Neural cell (in vitro differentiated cells): Measurements from ENCODE around the gene PRUNE2. TPM values are rescaled to one million over a fixed set of nuclear protein-coding genes. Genes with fewer than 3 reads are reported as not detected.

Source experiments
- H2AFZ ChIP-seq: fragments of 200-600, 300-800 bp; sonication (generic), shearing (Covaris generic); 2 replicates; pipeline ENCODE4 v1.6.0; 2014; ENCODE audit warnings: low read depth, mild to moderate bottlenecking, antibody characterized with exemption, low read length, moderate library complexity
- H3F3A ChIP-seq: fragments of 200-600 bp; shearing (Covaris generic); 2 replicates; pipeline ENCODE4 v1.6.1; 2016; ENCODE audit warnings: mild to moderate bottlenecking, moderate library complexity, mixed read lengths, antibody characterized with exemption, low read length; ENCODE audit not compliant: insufficient read depth, poor library complexity, severe bottlenecking
- H3K27ac ChIP-seq: fragments of 200-600, 300-800 bp; sonication (generic), shearing (Covaris generic); 2 replicates; pipeline ENCODE4 v1.5.1; 2014; ENCODE audit warnings: mild to moderate bottlenecking, low read length, moderate library complexity
- H3K27me3 ChIP-seq: fragments of 300-800, 200-600 bp; sonication (generic), shearing (Covaris generic); 2 replicates; pipeline ENCODE4 v1.6.0; 2014; ENCODE audit warnings: mild to moderate bottlenecking, low read depth, low read length, moderate library complexity; ENCODE audit not compliant: insufficient read depth
- H3K36me3 ChIP-seq: fragments of 300-800, 200-600 bp; sonication (generic), shearing (Covaris generic); 2 replicates; pipeline ENCODE4 v1.5.1; 2014; ENCODE audit warnings: mild to moderate bottlenecking, antibody characterized with exemption, low read length, moderate library complexity; ENCODE audit not compliant: insufficient read depth
- H3K4me2 ChIP-seq: fragments of 300-800, 200-600 bp; sonication (generic), shearing (Covaris generic); 2 replicates; pipeline ENCODE4 v1.6.0; 2014; ENCODE audit warnings: mild to moderate bottlenecking, low read length
- H3K4me3 ChIP-seq: fragments of 300-800, 200-600 bp; sonication (generic), shearing (Covaris generic); 2 replicates; pipeline ENCODE4 v1.5.1; 2014; ENCODE audit warnings: mild to moderate bottlenecking, low read length, moderate library complexity
- H3K79me2 ChIP-seq: fragments of 200-600 bp; shearing (Covaris generic); replicated peaks from 2 replicates; pipeline ENCODE4 v1.6.0; 2014; ENCODE audit warnings: mild to moderate bottlenecking, low read length, moderate library complexity; ENCODE audit not compliant: insufficient read depth
- H3K9ac ChIP-seq: fragments of 300-800, 200-600 bp; sonication (generic), shearing (Covaris generic); 2 replicates; pipeline ENCODE4 v1.6.1; 2016; ENCODE audit warnings: mild to moderate bottlenecking, low read length, mixed read lengths
- H3K9me2 ChIP-seq: fragments of 200-600 bp; shearing (Covaris generic); 2 replicates; pipeline ENCODE4 v1.6.1; 2016; ENCODE audit warnings: mild to moderate bottlenecking, low read length, mixed read lengths; ENCODE audit not compliant: insufficient read depth
- H3K9me3 ChIP-seq: fragments of 200-600, 300-800 bp; sonication (generic), shearing (Covaris generic); 2 replicates; pipeline ENCODE4 v1.6.1; 2016; ENCODE audit warnings: mild to moderate bottlenecking, mixed run types, low read length, moderate library complexity, mixed read lengths
- H4K20me1 ChIP-seq: fragments of 200-600 bp; shearing (Covaris generic); 2 replicates; pipeline ENCODE4 v1.6.1; 2016; ENCODE audit warnings: mild to moderate bottlenecking, mixed run types; ENCODE audit not compliant: insufficient read depth
- EP300 ChIP-seq: fragments of 450-650 bp; conservative IDR thresholded peaks from 2 replicates; pipeline ENCODE4 v1.6.1; 2014; ENCODE audit warnings: antibody characterized with exemption, mild to moderate bottlenecking, moderate library complexity; ENCODE audit not compliant: poor library complexity, severe bottlenecking
- EZH2 ChIP-seq: fragments of 200-600, 300-800 bp; shearing (Covaris generic), sonication (generic); IDR thresholded peaks from 2 replicates; pipeline ENCODE4 v1.6.1; 2014; ENCODE audit warnings: antibody characterized with exemption, low read length, borderline replicate concordance, mild to moderate bottlenecking; ENCODE audit not compliant: insufficient read depth, poor library complexity, severe bottlenecking
- MXI1 ChIP-seq: fragments of 450-650 bp; conservative IDR thresholded peaks from 2 replicates; pipeline ENCODE4 v1.6.1; 2014; ENCODE audit warnings: antibody characterized with exemption, mild to moderate bottlenecking; ENCODE audit not compliant: poor library complexity, severe bottlenecking
- RAD21 ChIP-seq: fragments of 450-650 bp; conservative IDR thresholded peaks from 2 replicates; pipeline ENCODE4 v1.6.1; 2014; ENCODE audit warnings: antibody characterized with exemption, mild to moderate bottlenecking, moderate library complexity
- SMC3 ChIP-seq: fragments of 450-650 bp; conservative IDR thresholded peaks from 2 replicates; pipeline ENCODE4 v1.6.1; 2014; ENCODE audit warnings: antibody characterized with exemption, mild to moderate bottlenecking, moderate library complexity; ENCODE audit not compliant: poor library complexity
- polyA plus RNA-seq: library from polyadenylated mRNA; depleted of rRNA; stranded (reverse); fragments of >200 nt; gene quantifications from 2 replicates; pipeline ENCODE4 v1.2.3, GENCODE V29; 2014
- TF ChIP-seq, protein P1 (sequence below): IDR thresholded peaks from 2 replicates; pipeline ENCODE4 v1.6.1; 2012; ENCODE audit warnings: borderline replicate concordance
- TF ChIP-seq, protein P2 (sequence below): fragments of 450-650 bp; IDR thresholded peaks from 2 replicates; pipeline ENCODE4 v1.5.1; 2014; ENCODE audit warnings: antibody characterized with exemption, mild to moderate bottlenecking, moderate library complexity; ENCODE audit not compliant: poor library complexity, severe bottlenecking

Gene PRUNE2
- polyA plus RNA-seq, 1 donor from 2014 or later, result 9.7 TPM

DNA sequence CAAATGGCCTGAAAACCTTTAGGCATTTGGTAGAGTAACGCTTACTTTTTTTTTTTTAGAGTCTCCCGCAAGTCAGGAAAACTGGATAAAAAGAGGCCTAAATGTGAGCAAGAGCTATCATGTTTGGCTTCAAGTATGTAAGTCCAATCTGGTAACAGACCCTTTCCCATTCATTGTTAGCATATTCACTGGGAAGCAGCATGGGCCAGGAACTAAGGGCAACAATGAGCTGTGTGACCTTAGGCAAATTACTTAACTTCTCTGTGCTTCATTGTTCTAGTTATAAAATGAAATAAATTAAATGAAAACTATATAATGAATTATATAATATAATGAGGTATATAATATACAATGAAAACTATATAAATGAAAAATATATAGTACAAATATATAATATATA is 256.0 kb downstream of the PRUNE2 start:
- no peak overlapping the region for H3K4me3 ChIP-seq
- no peak overlapping the region for H2AFZ ChIP-seq
- H3K4me2 ChIP-seq, result no peak overlapping the region
- no peaks in the 10 kb centered on the region for H3K9me2 ChIP-seq
- H3K27me3 ChIP-seq, result no peaks in the 10 kb centered on the region
- H3K9me3 ChIP-seq, result no peaks in the 10 kb centered on the region
- H3K9ac ChIP-seq, result no peak overlapping the region
- no peaks in the 10 kb centered on the region for H3F3A ChIP-seq
- no peaks in the 10 kb centered on the region for H4K20me1 ChIP-seq
- no peak for TF ChIP-seq SMC3
- no peak for TF ChIP-seq RAD21
- TF ChIP-seq, protein P1, sequence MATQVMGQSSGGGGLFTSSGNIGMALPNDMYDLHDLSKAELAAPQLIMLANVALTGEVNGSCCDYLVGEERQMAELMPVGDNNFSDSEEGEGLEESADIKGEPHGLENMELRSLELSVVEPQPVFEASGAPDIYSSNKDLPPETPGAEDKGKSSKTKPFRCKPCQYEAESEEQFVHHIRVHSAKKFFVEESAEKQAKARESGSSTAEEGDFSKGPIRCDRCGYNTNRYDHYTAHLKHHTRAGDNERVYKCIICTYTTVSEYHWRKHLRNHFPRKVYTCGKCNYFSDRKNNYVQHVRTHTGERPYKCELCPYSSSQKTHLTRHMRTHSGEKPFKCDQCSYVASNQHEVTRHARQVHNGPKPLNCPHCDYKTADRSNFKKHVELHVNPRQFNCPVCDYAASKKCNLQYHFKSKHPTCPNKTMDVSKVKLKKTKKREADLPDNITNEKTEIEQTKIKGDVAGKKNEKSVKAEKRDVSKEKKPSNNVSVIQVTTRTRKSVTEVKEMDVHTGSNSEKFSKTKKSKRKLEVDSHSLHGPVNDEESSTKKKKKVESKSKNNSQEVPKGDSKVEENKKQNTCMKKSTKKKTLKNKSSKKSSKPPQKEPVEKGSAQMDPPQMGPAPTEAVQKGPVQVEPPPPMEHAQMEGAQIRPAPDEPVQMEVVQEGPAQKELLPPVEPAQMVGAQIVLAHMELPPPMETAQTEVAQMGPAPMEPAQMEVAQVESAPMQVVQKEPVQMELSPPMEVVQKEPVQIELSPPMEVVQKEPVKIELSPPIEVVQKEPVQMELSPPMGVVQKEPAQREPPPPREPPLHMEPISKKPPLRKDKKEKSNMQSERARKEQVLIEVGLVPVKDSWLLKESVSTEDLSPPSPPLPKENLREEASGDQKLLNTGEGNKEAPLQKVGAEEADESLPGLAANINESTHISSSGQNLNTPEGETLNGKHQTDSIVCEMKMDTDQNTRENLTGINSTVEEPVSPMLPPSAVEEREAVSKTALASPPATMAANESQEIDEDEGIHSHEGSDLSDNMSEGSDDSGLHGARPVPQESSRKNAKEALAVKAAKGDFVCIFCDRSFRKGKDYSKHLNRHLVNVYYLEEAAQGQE, result no peak
- no peak for TF ChIP-seq EZH2
- H3K36me3 ChIP-seq, result no peaks in the 10 kb centered on the region
- no peaks in the 10 kb centered on the region for H3K79me2 ChIP-seq
- H3K27ac ChIP-seq, result no peak overlapping the region

DNA sequence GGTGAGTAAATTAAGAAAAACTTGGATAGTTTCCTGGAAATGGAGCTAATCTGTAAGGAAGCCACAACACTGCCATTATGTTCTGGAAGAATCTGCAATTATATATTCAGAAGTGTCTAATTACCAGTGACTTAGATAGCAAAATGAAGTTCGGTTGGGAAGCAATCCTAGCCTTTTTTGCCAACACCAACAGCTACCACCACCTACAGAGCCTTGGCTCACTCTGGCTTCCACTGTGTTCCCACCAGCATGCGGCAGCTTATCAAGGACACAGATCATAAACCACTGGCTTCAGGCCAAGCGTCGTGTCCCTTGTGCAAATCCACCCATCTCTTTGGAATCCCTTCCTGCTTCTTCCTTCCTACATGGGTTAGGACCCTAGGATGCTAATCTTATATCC is 259.7 kb downstream of the PRUNE2 start:
- Histone ChIP-seq H3K79me2 (no peaks in the 10 kb centered on the region), H3K9ac (no peak overlapping the region), H4K20me1 (no peaks in the 10 kb centered on the region), H3K36me3 (no peaks in the 10 kb centered on the region), H3K4me2 (no peak overlapping the region), H3K4me3 (no peak overlapping the region), H3F3A (no peaks in the 10 kb centered on the region), H3K9me2 (no peaks in the 10 kb centered on the region), H2AFZ (no peak overlapping the region), H3K27ac (no peak overlapping the region), H3K9me3 (no peaks in the 10 kb centered on the region), H3K27me3 (no peaks in the 10 kb centered on the region)
- TF ChIP-seq, protein P2, sequence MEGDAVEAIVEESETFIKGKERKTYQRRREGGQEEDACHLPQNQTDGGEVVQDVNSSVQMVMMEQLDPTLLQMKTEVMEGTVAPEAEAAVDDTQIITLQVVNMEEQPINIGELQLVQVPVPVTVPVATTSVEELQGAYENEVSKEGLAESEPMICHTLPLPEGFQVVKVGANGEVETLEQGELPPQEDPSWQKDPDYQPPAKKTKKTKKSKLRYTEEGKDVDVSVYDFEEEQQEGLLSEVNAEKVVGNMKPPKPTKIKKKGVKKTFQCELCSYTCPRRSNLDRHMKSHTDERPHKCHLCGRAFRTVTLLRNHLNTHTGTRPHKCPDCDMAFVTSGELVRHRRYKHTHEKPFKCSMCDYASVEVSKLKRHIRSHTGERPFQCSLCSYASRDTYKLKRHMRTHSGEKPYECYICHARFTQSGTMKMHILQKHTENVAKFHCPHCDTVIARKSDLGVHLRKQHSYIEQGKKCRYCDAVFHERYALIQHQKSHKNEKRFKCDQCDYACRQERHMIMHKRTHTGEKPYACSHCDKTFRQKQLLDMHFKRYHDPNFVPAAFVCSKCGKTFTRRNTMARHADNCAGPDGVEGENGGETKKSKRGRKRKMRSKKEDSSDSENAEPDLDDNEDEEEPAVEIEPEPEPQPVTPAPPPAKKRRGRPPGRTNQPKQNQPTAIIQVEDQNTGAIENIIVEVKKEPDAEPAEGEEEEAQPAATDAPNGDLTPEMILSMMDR, result no peak

DNA sequence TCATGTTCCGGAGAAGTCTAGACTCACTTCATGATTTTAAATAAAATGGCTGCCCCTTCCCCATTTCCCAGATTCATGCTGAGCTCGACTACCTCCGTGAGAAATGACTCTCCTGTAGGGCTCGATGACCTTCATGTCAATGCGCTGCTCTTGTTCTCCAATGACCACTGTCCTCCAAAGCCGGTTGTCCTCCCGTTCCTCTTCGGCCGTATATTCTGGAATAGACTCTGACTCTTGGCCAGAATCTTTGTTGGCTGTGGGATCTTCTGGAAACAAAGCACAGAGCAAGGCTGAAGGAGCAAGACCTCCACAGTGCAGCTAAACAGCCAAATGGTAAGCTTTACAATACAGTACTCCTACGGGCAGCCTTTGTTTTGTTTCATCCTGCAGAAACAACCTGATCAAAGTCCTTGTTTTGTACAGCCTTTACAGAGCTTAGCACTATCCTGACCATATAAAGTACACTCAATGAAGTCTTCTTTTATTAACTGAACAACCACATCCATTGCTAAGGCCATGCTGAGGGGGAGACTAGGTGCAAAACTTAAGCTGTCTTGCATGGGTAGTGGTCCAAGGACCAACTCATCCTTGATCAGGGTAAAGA is 261.2 kb downstream of the PRUNE2 start:
- Histone ChIP-seq H3K4me3 (no peak overlapping the region), H3K27me3 (no peaks in the 10 kb centered on the region), H3K27ac (no peak overlapping the region), H3K9ac (no peak overlapping the region), H3F3A (no peaks in the 10 kb centered on the region), H3K9me3 (no peaks in the 10 kb centered on the region), H3K36me3 (no peaks in the 10 kb centered on the region), H3K79me2 (no peaks in the 10 kb centered on the region), H3K4me2 (no peak overlapping the region), H4K20me1 (no peaks in the 10 kb centered on the region), H2AFZ (no peak overlapping the region), H3K9me2 (no peaks in the 10 kb centered on the region)
- TF ChIP-seq EP300 (no peak), RAD21 (no peak), MXI1 (no peak)
- TF ChIP-seq, protein P1, result no peak
